ENCODE results near the gene RABGAP1L. TPM values are rescaled to one million over a fixed set of nuclear protein-coding genes. Genes with fewer than 3 reads are reported as not detected.

Gene RABGAP1L
- total and polyA plus RNA-seq, 10 of the 15 experiments (the other 5 are each of a cell fraction or from before 2014, with no cell fraction given) = 5.8 to 194 (median 113) TPM

DNA sequence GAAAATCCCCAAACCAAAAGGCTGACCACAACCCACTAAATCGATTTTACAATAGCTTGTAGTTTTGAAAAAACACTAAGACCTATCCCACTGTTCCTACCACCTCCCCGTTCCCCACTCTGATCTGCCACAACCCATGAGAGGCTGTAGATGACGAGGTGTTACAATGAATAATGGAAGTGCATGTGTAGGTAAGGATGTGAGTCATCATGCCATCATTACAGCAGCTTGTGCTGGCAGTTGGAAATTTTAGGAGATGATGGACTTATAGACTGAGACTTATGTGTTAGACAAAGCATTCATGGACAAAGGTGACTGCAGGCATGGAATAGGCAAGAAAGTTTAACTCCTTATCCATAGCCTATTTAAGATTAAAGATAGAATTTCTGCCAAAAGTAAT is 655.7 kb downstream of the RABGAP1L start:
- ATAC-seq = peak; percentile 81
- Histone ChIP-seq H3K4me3 (0 out of 2 replicates have a peak overlapping the region, but pooled peaks have one; percentile 53), H2AFZ (ENCODE audit: control insufficient read depth, low read depth, low read length) (no peak overlapping the region), H3K27ac (ENCODE audit: control insufficient read depth, insufficient read depth) (peak overlapping the region; percentile 68), H3K36me3 (ENCODE audit: control insufficient read depth in 2 of 2, insufficient read depth in 2 of 2, low read length in 1 of 2) (0 out of 4 replicates have a peak, but pooled peaks cover 0 to 4% of the 10 kb centered on the region in 2 experiments), H3K9me3 (replicated peaks; ENCODE audit: control insufficient read depth, insufficient read depth, low read length) (no peaks in the 10 kb centered on the region; the same call in 2 of the 3 replicates), H3K9ac (ENCODE audit: control insufficient read depth, insufficient read depth, low read length) (no peak overlapping the region), H3K79me2 (ENCODE audit: control insufficient read depth, insufficient read depth, low read length) (no peaks in the 10 kb centered on the region; the same call in 1 of the 2 replicates), H3K4me1 (ENCODE audit: control insufficient read depth, insufficient read depth, low read length) (peaks cover 45% of the 10 kb centered on the region), H4K20me1 (ENCODE audit: control insufficient read depth, insufficient read depth) (no peaks in the 10 kb centered on the region), H3K4me2 (ENCODE audit: control insufficient read depth, insufficient read depth) (peak overlapping the region; percentile 45), H3K27me3 (replicated peaks in 1 of 2; ENCODE audit: control insufficient read depth in 2 of 2, insufficient read depth in 2 of 2, low read length in 1 of 2) (no peaks in the 10 kb centered on the region)
- ChIA-PET SMC1A (ENCODE audit: uncharacterized antibody, unreplicated experiment) (interaction anchor here (0.8 to 2.9 kb wide), 16 partner anchors 10 to 186 kb away, joined by 3 to 13 read pairs (median 6); partner anchors contain the start of gene CACYBP), POLR2A (interaction anchor here (3.3 kb wide), 1 partner anchor 15 kb away, joined by 24 read pairs; no protein-coding TSS in a partner anchor), CTCF (interaction anchor here (0.7 to 2.0 kb wide), 8 partner anchors 14 to 172 kb away, joined by 3 to 6 read pairs (median 3); no protein-coding TSS in a partner anchor), RAD21 (ENCODE audit: unreplicated experiment) (interaction anchor here (0.9 to 3.7 kb wide), 10 partner anchors 15 to 340 kb away, joined by 3 to 21 read pairs (median 6); partner anchors contain the start of gene CACYBP)
- TF ChIP-seq, protein P1, sequence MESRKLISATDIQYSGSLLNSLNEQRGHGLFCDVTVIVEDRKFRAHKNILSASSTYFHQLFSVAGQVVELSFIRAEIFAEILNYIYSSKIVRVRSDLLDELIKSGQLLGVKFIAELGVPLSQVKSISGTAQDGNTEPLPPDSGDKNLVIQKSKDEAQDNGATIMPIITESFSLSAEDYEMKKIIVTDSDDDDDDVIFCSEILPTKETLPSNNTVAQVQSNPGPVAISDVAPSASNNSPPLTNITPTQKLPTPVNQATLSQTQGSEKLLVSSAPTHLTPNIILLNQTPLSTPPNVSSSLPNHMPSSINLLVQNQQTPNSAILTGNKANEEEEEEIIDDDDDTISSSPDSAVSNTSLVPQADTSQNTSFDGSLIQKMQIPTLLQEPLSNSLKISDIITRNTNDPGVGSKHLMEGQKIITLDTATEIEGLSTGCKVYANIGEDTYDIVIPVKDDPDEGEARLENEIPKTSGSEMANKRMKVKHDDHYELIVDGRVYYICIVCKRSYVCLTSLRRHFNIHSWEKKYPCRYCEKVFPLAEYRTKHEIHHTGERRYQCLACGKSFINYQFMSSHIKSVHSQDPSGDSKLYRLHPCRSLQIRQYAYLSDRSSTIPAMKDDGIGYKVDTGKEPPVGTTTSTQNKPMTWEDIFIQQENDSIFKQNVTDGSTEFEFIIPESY (IDR thresholded peaks at IDR 0.05) = no peak
- TF ChIP-seq ETV6 (conservative IDR thresholded peaks at IDR 0.05 in 1 of 2, IDR thresholded peaks at IDR 0.05 in 1 of 2; ENCODE audit: borderline replicate concordance in 1 of 2, low read depth in 1 of 2) = peak in 1 of 2 experiments; percentile 10; a peak in 1 of 4 replicates
- TF ChIP-seq DPF2 (IDR thresholded peaks at IDR 0.05) = no peak
- peak; percentile 24; the same call in 1 of the 2 replicates for TF ChIP-seq RUNX3 (IDR thresholded peaks at IDR 0.05; ENCODE audit: low read length)
- TF ChIP-seq KAT2A (conservative IDR thresholded peaks at IDR 0.05; ENCODE audit: control insufficient read depth, low read depth, low read length) = no peak
- peak; percentile 92 for TF ChIP-seq EED (IDR thresholded peaks at IDR 0.05; ENCODE audit: low read depth)
- TF ChIP-seq ZBED1 (IDR thresholded peaks at IDR 0.05; ENCODE audit: borderline replicate concordance) = peak; percentile 46; the same call in 1 of the 2 replicates
- TF ChIP-seq CREB1 (IDR thresholded peaks at IDR 0.05; ENCODE audit: low read depth) = peak; percentile 43; the same call in 1 of the 2 replicates
- 17% methylated on average over 3 of the region's 3 CpGs for WGBS (ENCODE audit: insufficient coverage, insufficient replicate concordance, low lambda C conversion rate, missing lambda C conversion rate)
- BruUV-seq (replicated peaks) = no TSS peak
- in situ Hi-C loops (cut with MboI) (no loop called here), intact Hi-C loops (cut with micrococcal nuclease; ENCODE audit: unreplicated experiment) (loop anchor here (1.0 kb wide), 1 partner anchor 153 kb away; no protein-coding TSS in a partner anchor)
- DNase-seq (ENCODE audit: low read depth, low spot score) = peak; percentile 21
- no peak for FAIRE-seq

Data from GM12878 (cell line).